ENCODE results near the gene HRH3.

The HRH3 gene

GRCh38 chr20:62243906-62244515 lies 23.9 kb upstream of the HRH3 start:
- DNase-seq: no peak

- no peak for DNase-seq
Observed at GRCh38 chr20:62243106-62243505, 23.0 kb upstream of the HRH3 start.

- no peak for DNase-seq
Observed at GRCh38 chr20:62242176-62242575, 22.1 kb upstream of the HRH3 start.

GRCh38 chr20:62241506-62241905 lies 21.4 kb upstream of the HRH3 start:
- no peak for DNase-seq

- DNase-seq: peak; percentile 33 to 59 (median 42)
Observed at GRCh38 chr20:62240020-62240685, 20.1 kb upstream of the HRH3 start.

- DNase-seq: no peak
Observed at GRCh38 chr20:62239278-62239879, 19.3 kb upstream of the HRH3 start.

GRCh38 chr20:62238569-62239277 lies 18.6 kb upstream of the HRH3 start:
- DNase-seq: peak in 3 of 4 experiments; percentile 11 to 37 (median 23)

- DNase-seq: peak; percentile 99 to 100 (median 100)
Observed at GRCh38 chr20:62237801-62238568, 17.9 kb upstream of the HRH3 start, which contains the start of gene OSBPL2. Gene OSBPL2 (plus strand): TSS chr20:62238521. CDS start chr20:62256185, 17,664 bp downstream.

DNA sequence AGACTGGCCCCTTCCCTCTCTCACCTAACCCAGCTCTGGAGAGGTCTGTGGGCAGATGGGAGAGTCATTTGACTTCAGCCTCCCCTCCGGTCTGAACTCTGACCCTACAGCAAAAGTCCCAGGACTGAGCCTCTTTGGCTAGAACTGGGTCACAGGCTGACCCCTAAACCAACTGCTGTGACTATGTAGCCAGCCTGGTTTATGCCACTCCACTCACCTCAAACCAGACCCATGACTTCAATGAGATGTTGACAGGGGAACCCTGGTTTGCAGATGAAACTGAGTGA lies 17.4 kb upstream of the HRH3 start:
- DNase-seq: no peak

- DNase-seq: no peak
Observed at GRCh38 chr20:62236766-62237513, 16.9 kb upstream of the HRH3 start.

- DNase-seq: no peak
Observed at GRCh38 chr20:62236200-62236599, 16.1 kb upstream of the HRH3 start.

- no peak for DNase-seq
Observed at GRCh38 chr20:62235777-62236157, 15.7 kb upstream of the HRH3 start.

GRCh38 chr20:62235001-62235776 lies 15.1 kb upstream of the HRH3 start:
- DNase-seq: no peak

DNA sequence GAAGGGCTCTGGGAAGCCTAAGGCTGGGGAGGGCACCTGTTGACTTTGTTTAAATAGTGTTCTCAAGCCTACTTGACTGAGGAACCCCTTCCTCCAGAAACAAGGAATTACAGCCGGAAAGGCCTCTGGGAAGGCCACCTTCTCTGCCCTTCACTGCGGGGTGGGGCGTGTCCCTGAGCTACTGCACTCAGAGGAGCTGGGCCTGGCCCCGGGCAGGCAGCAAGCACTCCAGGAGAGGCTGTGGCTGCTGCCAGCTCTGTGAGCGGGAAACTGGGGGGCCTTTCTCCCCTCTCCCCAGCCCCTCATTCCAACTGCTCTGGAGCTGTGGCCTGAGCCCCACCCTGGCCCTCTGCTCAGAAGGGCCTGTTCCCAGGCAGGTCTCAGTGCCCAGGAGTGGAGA lies 14.3 kb upstream of the HRH3 start:
- DNase-seq: no peak

- DNase-seq: no peak
Observed at GRCh38 chr20:62233684-62234083, 13.6 kb upstream of the HRH3 start.

DNA sequence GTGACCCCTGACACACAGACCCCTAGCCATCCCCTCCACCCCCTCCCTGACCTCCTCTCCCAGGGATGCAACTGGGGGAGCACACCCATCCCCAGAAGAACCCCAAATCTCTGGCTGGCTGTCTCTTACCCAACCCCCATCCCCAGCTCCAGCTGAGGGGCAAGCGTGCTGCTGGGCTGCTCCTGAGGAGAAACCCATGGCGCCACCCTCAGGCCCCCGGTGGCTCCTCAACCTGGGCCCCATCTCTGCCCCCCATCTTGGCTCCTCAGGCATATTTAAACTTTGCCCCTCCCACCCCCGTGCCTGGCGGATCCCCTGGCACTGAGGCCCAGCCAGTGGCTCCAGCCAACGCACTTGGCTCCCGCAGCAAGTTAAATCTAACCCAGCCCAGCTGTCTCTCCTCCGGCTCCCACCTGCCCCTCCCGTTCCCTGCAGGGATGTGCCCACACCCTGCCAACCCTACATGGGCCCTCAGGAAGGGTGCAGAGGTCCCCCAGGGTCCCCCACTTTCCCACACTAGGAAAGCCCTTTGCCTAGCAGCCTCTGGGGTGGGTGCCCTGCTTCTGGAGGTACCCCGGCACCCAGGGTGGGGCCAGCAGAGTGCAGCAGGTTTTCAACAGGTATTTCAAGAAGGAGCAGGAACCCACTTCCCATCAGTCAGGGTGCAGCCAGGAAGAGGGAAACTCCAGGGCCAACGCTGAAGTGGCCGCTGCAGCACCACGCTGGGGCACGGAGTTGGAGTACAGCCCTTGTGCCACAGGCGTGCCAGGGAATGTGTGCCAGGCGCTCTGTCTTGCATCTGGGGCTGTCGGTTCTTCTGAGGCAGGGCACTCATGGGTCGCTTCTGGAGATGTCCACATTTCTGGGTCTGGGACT lies 12.9 kb upstream of the HRH3 start:
- DNase-seq: no peak

DNA sequence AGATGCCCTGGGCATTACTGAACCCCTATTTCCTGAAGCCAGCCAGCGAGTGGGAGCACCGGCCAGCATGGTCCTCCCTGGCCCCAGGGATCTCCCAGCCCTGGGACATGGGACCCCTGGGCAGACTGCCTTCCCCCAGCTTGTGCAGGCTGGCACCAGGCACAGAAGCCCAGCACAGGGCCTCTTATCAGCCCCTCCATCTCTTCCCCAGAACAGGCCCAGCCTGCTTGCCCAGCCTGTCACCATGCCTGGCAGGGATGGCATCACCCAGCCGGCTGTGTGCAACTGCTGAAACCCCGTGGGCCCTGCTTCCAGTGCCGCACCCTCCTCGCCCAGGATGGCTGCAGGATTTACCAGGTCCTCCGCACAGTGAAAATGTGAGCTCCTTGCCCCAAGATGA lies 12.1 kb upstream of the HRH3 start:
- DNase-seq: no peak

GRCh38 chr20:62231292-62231691 lies 11.2 kb upstream of the HRH3 start:
- DNase-seq: no peak

DNA sequence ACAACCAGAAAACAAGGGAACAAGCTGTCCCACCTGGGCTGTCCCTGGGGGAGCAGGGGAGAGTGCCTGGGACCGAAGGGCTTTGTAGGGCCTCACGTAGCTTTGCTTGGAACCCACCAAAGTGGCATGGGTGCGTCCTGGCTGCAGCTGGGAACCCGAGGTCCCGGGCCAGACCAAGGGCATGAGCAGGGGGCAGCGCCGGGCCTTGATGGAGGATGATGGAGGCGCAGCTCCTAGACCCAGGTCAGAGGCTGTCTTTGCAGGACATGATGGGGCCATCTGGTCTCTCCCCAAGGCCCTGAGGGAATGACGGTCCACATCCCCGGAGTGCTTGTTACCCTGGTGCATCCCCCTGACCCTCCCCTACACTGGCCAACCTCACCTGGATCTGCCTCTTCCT lies 10.6 kb upstream of the HRH3 start:
- no peak for DNase-seq

DNA sequence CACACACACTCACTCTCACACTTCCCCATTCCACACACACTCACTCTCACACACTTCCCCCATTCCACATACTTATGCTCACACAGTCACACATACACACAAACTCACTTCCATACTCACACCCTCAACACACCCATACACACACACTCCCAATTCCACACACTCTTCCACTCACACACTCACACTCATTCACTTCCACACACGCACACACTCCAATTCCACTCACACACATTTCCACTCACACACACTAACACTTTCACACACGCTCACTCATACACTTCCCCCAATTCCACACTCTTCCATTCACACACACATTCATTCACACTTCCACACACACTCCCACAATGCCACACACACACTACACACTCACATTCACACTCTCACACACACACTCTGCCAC lies 10.2 kb upstream of the HRH3 start:
- DNase-seq: no peak

Measured in suppressor macrophage (primary cell).